Upper lobe of right lung (tissue), 1 donor: ENCODE data around the gene UGT1A3. TPM values are rescaled to one million over a fixed set of nuclear protein-coding genes. Genes with fewer than 3 reads are reported as not detected.

Experiments used
- ATAC-seq: fragments of 200-7000 bp; cut with Tn5 transposase; one replicate; pipeline ENCODE4 v1.9.1; 2020; ENCODE audit warnings: mild to moderate bottlenecking, moderate library complexity
- DNase-seq: peaks from one replicate; pipeline ENCODE4 v3.0.0-alpha.2; 2020
- H3K27ac ChIP-seq: fragments of 200-600 bp; one replicate; pipeline ENCODE4 v1.8.0; 2022
- H3K27me3 ChIP-seq: fragments of 200-600 bp; one replicate; pipeline ENCODE4 v1.8.0; 2022; ENCODE audit warnings: mild to moderate bottlenecking
- H3K36me3 ChIP-seq: fragments of 200-600 bp; one replicate; pipeline ENCODE4 v1.8.0; 2022
- H3K4me1 ChIP-seq: fragments of 200-600 bp; one replicate; pipeline ENCODE4 v1.8.0; 2022
- H3K4me3 ChIP-seq: fragments of 200-600 bp; one replicate; pipeline ENCODE4 v1.8.0; 2022; ENCODE audit warnings: mild to moderate bottlenecking
- H3K9me3 ChIP-seq: fragments of 200-600 bp; one replicate; pipeline ENCODE4 v1.8.0; 2022
- intact Hi-C: fragments of 100-400 bp; cut with DNase I; formaldehyde crosslinking; loops from one replicate; pipeline ENCODE4 v1.11.0; 2022
- total RNA-seq: library from RNA; stranded (reverse); fragmentation: NEBNext Ultra II Directional; extraction: Animal tissue kit (Norgen Biotek cat#: 25700); gene quantifications from one replicate; pipeline ENCODE4 v1.2.1, GENCODE V29; 2021
- TF ChIP-seq, protein P1 (sequence below): fragments of 200-600 bp; IDR thresholded peaks from one replicate; pipeline ENCODE4 v1.8.0; 2022; ENCODE audit warnings: antibody characterized with exemption
- donor health status: DM: no; HTN: yes; CAD: no; lungs with severe emphysema.

The UGT1A3 gene
- total RNA-seq, 1 donor from 2014 or later, result not detected

DNA sequence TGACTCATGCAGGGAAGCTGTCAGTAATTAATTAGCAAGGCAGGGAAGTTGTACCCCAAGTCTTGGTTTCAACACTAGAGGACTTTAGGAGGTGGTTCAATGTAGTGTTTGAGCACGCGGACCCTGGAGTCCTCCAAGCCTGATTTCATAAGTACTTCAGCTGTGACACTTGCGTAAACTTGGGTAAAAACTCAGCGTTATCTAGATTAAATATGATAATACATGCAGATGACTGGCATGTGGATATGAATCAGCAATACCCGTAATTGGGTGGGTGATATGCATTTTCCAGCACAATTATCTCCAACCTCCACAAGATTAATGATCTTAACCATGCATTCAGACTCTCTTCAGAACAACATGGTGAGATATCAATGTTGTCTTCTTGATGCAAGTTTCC is 41.9 kb upstream of the UGT1A3 start:
- Histone ChIP-seq H3K9me3 (no peaks in the 10 kb centered on the region), H3K27me3 (no peaks in the 10 kb centered on the region), H3K36me3 (no peaks in the 10 kb centered on the region), H3K27ac (no peak overlapping the region), H3K4me1 (no peaks in the 10 kb centered on the region), H3K4me3 (no peak overlapping the region)
- intact Hi-C loops, result no loop called here
- TF ChIP-seq, protein P1, sequence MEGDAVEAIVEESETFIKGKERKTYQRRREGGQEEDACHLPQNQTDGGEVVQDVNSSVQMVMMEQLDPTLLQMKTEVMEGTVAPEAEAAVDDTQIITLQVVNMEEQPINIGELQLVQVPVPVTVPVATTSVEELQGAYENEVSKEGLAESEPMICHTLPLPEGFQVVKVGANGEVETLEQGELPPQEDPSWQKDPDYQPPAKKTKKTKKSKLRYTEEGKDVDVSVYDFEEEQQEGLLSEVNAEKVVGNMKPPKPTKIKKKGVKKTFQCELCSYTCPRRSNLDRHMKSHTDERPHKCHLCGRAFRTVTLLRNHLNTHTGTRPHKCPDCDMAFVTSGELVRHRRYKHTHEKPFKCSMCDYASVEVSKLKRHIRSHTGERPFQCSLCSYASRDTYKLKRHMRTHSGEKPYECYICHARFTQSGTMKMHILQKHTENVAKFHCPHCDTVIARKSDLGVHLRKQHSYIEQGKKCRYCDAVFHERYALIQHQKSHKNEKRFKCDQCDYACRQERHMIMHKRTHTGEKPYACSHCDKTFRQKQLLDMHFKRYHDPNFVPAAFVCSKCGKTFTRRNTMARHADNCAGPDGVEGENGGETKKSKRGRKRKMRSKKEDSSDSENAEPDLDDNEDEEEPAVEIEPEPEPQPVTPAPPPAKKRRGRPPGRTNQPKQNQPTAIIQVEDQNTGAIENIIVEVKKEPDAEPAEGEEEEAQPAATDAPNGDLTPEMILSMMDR, result no peak
- ATAC-seq (no peak), DNase-seq (no peak)

DNA sequence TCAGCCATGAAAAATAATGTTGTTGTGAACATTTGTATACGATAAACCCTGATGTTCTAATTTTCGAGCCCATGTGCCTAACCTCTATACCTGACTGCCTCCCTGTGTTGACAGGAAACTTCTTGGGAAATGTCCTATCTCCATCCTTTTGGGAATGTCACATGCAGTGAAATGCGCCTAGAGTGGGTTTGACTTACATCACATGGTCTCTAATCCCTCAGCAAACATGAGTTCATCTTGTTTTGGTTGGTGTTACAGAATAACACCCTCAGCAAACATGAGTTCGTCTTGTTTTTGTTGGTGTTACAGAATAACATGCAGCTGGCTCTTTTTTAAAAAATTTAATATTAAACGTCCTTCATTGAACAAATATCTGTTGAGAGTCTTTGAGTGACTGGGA is 40.5 kb upstream of the UGT1A3 start:
- intact Hi-C loops, result no loop called here
- Histone ChIP-seq H3K27me3 (no peaks in the 10 kb centered on the region), H3K36me3 (no peaks in the 10 kb centered on the region), H3K4me1 (no peaks in the 10 kb centered on the region), H3K27ac (no peak overlapping the region), H3K9me3 (no peaks in the 10 kb centered on the region), H3K4me3 (no peak overlapping the region)
- DNase-seq (no peak), ATAC-seq (no peak)
- TF ChIP-seq, protein P1, result no peak

DNA sequence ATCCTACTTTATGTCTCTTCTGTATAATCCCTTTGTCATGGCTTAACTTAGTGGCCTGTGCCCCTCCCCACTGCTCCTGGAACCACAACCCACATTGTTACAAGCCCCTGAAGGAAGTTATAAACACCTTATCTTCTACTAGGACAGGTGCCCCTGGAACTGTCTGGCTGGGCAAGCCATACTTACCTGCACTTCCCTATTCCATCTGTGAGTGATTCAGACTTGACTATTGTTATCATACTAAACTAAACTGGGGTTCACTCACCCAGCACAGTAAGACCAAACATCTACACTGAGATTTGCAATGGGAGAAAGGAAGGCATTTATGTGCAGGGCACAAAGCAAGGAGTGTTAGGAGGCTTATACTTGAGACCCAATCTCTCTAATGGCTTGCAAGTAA is 39.8 kb upstream of the UGT1A3 start:
- H3K27ac ChIP-seq, result no peak overlapping the region
- no peaks in the 10 kb centered on the region for H3K9me3 ChIP-seq
- ATAC-seq (no peak), DNase-seq (no peak)
- TF ChIP-seq, protein P1, result no peak
- no peaks in the 10 kb centered on the region for H3K27me3 ChIP-seq
- H3K4me1 ChIP-seq, result no peaks in the 10 kb centered on the region
- intact Hi-C loops, result no loop called here
- no peak overlapping the region for H3K4me3 ChIP-seq
- no peaks in the 10 kb centered on the region for H3K36me3 ChIP-seq

DNA sequence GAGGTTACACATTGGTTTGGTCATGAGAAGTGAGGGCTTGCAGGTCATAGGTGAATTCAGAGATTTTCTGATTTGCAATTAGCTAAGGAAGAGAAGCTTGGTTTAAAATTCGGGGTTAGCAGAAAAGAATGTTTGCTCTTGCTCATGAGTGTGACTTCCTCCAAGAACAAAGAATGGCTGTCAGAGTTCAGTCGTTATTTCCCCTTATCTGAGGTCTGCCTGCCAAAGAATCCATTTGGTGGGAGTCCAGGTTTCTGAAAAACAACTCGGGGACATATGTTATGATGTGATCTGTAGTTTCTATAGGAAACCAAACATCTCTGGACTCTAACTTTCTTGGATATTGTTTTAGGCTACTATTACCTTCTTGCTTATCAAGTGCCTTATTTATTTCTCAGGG is 39.3 kb upstream of the UGT1A3 start:
- H3K27me3 ChIP-seq, result no peaks in the 10 kb centered on the region
- no peak overlapping the region for H3K4me3 ChIP-seq
- H3K9me3 ChIP-seq, result no peaks in the 10 kb centered on the region
- no peak for ATAC-seq
- no peak for DNase-seq
- TF ChIP-seq, protein P1, result no peak
- H3K4me1 ChIP-seq, result no peaks in the 10 kb centered on the region
- no peak overlapping the region for H3K27ac ChIP-seq
- intact Hi-C loops, result no loop called here
- no peaks in the 10 kb centered on the region for H3K36me3 ChIP-seq

DNA sequence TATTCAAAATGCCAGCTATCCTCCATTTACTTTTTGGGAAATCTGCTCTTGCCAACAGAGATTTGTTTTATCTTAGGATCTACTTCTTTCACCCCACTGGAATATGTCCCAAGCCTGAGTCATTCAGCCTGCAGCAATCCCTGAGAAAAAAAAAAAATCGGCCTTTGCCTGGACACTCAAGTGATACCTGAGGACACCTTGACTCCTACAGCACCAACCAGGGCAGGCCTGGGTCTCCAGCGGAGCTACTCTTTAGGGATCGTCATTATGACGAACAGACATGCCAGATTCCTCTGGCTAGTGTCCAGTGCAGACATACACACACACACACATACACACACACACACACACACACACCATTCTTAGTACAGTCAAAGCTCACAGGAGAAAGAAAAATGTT is 38.4 kb upstream of the UGT1A3 start:
- DNase-seq, result no peak
- no peaks in the 10 kb centered on the region for H3K4me1 ChIP-seq
- H3K4me3 ChIP-seq, result no peak overlapping the region
- no peaks in the 10 kb centered on the region for H3K27me3 ChIP-seq
- intact Hi-C loops, result no loop called here
- no peaks in the 10 kb centered on the region for H3K9me3 ChIP-seq
- no peak for ATAC-seq
- H3K36me3 ChIP-seq, result no peaks in the 10 kb centered on the region
- no peak overlapping the region for H3K27ac ChIP-seq
- TF ChIP-seq, protein P1, result no peak
